Lower leg skin (tissue), 4 donors: Measurements from ENCODE around the gene NOTCH4. TPM values are rescaled to one million over a fixed set of nuclear protein-coding genes. Genes with fewer than 3 reads are reported as not detected.

ENCODE experiments used
- DNase-seq, 2 donors: peaks; one replicate each; pipeline ENCODE4 v3.0.0-alpha.2; 2019; ENCODE audit warnings: low spot score in 2 of 2
- H3K4me3 ChIP-seq: fragments of 200-600 bp; sonication (generic); 2 replicates; pipeline ENCODE4 v1.5.1; 2017; ENCODE audit warnings: mild to moderate bottlenecking, low read depth; ENCODE audit not compliant: poor library complexity, severe bottlenecking
- POLR2A ChIP-seq, 2 donors: fragments of 450-650 bp; IDR thresholded peaks; one replicate each; pipeline ENCODE4 v1.6.1; 2016 to 2017; ENCODE audit warnings: antibody characterized with exemption in 2 of 2, mild to moderate bottlenecking in 1 of 2, moderate library complexity in 1 of 2
- WGBS, 2 donors: methylation state at CpG; one replicate each; pipeline ENCODE4 v1.1.5; 2018; 5-methylcytosine and 5-hydroxymethylcytosine counted together
- intact Hi-C: fragments of 100-400 bp; cut with DNase I; formaldehyde crosslinking; loops from one replicate; pipeline ENCODE4 v1.15.0; 2023; ENCODE audit warnings: low total_unique reads
- total RNA-seq, 4 donors: library from RNA; depleted of rRNA; stranded (reverse); fragments of >200 nt; gene quantifications; one replicate each; pipeline ENCODE4 v1.1.0, GENCODE V29; 2016
- TF ChIP-seq, protein P1 (sequence below), 3 donors: fragments of 450-650 bp; IDR thresholded peaks; one replicate each; pipeline ENCODE4 v1.5.1; 2016; ENCODE audit warnings: antibody characterized with exemption in 3 of 3, mild to moderate bottlenecking in 3 of 3, moderate library complexity in 2 of 3

NOTCH4 gene
- total RNA-seq, 4 donors from 2014 or later = 6.3 to 10.4 (median 7.8) TPM

DNA sequence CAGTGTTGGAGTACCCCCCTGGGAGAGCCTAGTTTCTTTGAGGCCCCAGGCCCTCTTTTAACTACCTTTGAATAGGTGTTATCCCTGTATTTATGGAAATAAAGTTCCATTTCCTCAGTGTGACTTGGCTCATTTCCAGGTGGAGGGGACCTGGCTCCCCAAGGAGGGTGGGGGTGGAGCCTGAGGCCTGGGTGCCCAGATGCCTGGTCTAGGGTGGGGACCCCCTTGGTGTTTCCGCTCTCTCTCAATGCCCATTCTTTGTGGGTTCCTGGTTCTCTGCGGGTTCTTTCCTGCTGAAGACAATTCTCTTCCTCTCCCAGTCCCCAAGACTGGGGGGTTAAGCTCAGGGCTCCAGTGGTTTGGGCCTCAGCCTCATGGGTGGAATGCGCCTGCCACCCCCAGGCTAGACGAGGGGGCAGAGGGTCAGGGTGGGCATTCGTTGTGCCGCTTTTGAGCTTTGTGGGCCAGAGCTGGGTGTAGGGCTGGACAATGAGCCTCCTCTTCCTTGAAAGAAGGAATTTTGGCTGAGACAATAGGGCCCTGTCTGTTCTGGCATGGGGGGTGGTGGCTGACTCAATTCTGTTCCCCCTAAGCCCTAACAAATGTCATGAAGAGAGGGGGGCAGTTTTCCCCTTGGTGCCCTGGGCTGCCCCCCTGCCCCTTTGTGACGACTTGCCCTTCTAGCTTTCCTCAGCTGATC lies 60.2 kb downstream of the NOTCH4 start:
- no peak overlapping the region for H3K4me3 ChIP-seq
- no peak for DNase-seq
- 74 to 82% methylated on average over 5 to 7 of the region's 7 CpGs for WGBS, 2 donors
- intact Hi-C loops = no loop called here
- TF ChIP-seq, protein P1, sequence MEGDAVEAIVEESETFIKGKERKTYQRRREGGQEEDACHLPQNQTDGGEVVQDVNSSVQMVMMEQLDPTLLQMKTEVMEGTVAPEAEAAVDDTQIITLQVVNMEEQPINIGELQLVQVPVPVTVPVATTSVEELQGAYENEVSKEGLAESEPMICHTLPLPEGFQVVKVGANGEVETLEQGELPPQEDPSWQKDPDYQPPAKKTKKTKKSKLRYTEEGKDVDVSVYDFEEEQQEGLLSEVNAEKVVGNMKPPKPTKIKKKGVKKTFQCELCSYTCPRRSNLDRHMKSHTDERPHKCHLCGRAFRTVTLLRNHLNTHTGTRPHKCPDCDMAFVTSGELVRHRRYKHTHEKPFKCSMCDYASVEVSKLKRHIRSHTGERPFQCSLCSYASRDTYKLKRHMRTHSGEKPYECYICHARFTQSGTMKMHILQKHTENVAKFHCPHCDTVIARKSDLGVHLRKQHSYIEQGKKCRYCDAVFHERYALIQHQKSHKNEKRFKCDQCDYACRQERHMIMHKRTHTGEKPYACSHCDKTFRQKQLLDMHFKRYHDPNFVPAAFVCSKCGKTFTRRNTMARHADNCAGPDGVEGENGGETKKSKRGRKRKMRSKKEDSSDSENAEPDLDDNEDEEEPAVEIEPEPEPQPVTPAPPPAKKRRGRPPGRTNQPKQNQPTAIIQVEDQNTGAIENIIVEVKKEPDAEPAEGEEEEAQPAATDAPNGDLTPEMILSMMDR (IDR thresholded peaks at IDR 0.05) = no peak
- no peak for TF ChIP-seq POLR2A (IDR thresholded peaks at IDR 0.05)

DNA sequence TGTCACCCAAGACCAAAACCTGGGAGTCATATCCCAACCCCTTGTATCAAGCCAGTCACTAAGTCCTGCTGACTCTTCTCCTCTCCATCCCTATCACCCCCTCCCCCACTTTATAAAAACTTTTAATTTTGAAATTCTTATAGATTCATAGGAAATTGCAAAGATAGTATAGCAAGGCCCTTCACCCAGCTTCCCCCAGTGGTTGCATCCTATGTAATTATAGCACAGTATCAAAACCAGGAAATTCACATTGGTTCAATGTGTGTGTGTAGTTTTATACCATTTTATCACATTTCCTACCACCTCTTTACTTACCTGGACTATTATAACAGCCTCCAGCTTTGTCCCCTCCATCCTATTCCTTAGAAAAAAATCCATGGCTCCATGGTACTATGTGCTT lies 65.8 kb downstream of the NOTCH4 start:
- DNase-seq = no peak
- TF ChIP-seq, protein P1 (IDR thresholded peaks at IDR 0.05) = no peak
- no peak for TF ChIP-seq POLR2A (IDR thresholded peaks at IDR 0.05)
- intact Hi-C loops = no loop called here
- H3K4me3 ChIP-seq = no peak overlapping the region

DNA sequence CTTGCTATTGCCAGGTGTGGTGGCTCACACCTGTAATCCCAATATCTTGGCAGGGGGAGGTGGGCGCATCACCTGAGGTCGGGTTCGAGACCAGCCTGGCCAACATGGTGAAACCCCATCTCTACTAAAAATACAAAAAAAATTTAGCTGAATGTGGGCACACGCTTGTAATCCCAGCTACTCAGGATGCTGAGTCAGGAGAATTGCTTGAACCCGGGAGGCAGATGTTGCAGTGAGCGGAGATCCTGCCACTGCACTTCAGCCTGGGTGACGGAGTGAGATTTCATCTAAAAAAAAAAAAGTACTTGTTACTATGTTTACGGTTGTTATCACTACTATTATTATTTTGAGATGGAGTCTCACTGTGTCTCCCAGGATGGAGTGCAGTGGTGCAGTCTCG lies 67.0 kb downstream of the NOTCH4 start:
- TF ChIP-seq, protein P1 (IDR thresholded peaks at IDR 0.05) = no peak
- no peak for TF ChIP-seq POLR2A (IDR thresholded peaks at IDR 0.05)
- WGBS, 2 donors = 92 to 93% methylated on average over 9 of the region's 9 CpGs
- intact Hi-C loops = no loop called here
- DNase-seq = no peak
- H3K4me3 ChIP-seq = no peak overlapping the region

DNA sequence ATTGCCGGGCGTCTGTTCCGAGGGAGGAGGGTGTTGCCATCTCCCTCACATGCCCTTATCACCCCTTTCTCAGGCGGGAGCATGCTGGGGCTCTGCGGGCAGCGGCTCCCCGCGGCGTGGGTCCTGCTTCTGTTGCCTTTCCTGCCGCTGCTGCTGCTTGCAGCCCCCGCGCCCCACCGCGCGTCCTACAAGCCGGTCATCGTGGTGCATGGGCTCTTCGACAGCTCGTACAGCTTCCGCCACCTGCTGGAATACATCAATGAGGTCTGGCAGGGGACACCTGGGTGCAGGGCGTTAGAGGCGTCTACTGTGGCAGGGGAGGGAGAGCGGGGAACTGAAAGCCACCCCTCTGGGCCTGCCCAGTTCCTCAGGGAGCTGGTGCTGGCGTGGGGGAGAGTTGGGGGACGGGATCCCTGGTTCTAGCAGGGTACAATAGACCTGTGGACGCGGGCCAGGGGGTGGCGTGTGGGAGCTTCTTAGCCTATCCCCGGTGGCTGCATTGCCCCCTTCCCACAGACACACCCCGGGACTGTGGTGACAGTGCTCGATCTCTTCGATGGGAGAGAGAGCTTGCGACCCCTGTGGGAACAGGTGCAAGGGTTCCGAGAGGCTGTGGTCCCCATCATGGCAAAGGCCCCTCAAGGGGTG lies 69.2 kb downstream of the NOTCH4 start:
- 6% methylated on average over 27 to 29 of the region's 34 CpGs for WGBS, 2 donors
- TF ChIP-seq, protein P1 (IDR thresholded peaks at IDR 0.05) = peak in 1 of 3 donors; percentile 70
- TF ChIP-seq POLR2A (IDR thresholded peaks at IDR 0.05) = no peak
- intact Hi-C loops = no loop called here
- DNase-seq = no peak
- H3K4me3 ChIP-seq = peak overlapping the region; percentile 76

DNA sequence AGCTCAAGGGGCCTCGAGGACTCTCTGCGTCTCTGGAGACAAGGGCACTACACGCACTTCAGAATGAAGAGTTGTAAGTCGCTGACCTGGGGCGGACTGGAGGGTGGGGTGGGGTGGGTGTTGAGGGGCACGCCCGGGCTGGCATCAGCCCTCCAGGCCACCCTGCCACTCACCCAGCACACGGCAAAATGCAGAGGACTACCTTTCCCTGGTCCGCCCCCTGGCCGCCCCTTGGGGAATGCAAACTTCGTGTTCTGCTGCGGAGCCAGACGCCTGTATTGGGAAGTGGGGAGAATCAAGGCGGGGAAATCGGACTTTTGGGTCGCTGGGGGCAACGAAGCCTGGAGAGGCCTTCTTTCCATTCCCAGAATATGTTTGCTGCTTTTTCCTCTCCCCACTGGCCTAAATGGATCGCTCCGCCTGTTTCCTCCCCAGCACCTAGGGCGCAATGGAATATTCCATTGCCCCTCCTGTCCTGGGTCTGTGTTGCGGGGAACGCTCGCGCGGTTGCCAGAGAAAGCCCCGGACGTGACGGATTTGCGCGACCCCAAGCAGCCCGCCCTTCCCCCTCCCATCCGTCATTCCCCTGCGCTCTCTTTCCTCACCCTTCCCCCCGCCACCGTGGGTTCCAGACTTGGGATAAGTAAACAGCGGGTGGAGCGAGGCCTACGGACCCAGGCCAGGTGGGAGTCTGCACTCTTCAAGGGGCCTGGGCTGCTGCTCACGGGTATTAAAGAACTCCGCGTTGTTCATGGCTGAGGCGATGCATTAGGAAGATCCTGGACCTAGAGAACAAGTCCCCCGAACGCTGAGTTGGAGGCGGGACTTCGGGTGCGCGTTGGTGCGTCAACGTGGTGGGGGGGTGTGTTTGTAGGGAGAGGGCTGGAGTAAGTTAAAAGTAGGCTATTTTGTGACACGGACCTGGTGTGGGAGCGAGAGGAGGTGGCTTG lies 70.0 kb downstream of the NOTCH4 start, which contains the start of gene PPT2:
Gene PPT2 (plus strand): TSS at position 578 of the 950 bp plus-strand sequence. CDS start 454 bp downstream, outside the sequence.
- intact Hi-C loops = no loop called here
- peak; percentile 88 to 98 for DNase-seq
- TF ChIP-seq POLR2A (IDR thresholded peaks at IDR 0.05) = no peak
- TF ChIP-seq, protein P1 (IDR thresholded peaks at IDR 0.05) = no peak

More for the DNA sequence above, 70.0 kb downstream of the NOTCH4 start, which contains the start of gene PPT2:
- peak within 1 kb of the TSS; percentile 76 for H3K4me3 ChIP-seq
- 1% methylated on average over 50 to 52 of the region's 52 CpGs for WGBS, 2 donors
